Stimulated activated CD4-positive, alpha-beta T cell treated with anti-CD3 and anti-CD28 coated beads, Interleukin-4, amount 100 ng/mL, for 1 hour (primary cell): ENCODE results near the gene SH3D19.

Source experiments
- DNase-seq: peaks from one replicate; pipeline ENCODE4 v3.0.0-alpha.2; 2020

The SH3D19 gene

GRCh38 chr4:151184523-151185458 is 140.6 kb downstream of the SH3D19 start:
- no peak for DNase-seq

- DNase-seq = no peak
Measured at GRCh38 chr4:151182455-151182996, 142.9 kb downstream of the SH3D19 start.

- no peak for DNase-seq
Measured at GRCh38 chr4:151176685-151177084, 148.7 kb downstream of the SH3D19 start.

DNA sequence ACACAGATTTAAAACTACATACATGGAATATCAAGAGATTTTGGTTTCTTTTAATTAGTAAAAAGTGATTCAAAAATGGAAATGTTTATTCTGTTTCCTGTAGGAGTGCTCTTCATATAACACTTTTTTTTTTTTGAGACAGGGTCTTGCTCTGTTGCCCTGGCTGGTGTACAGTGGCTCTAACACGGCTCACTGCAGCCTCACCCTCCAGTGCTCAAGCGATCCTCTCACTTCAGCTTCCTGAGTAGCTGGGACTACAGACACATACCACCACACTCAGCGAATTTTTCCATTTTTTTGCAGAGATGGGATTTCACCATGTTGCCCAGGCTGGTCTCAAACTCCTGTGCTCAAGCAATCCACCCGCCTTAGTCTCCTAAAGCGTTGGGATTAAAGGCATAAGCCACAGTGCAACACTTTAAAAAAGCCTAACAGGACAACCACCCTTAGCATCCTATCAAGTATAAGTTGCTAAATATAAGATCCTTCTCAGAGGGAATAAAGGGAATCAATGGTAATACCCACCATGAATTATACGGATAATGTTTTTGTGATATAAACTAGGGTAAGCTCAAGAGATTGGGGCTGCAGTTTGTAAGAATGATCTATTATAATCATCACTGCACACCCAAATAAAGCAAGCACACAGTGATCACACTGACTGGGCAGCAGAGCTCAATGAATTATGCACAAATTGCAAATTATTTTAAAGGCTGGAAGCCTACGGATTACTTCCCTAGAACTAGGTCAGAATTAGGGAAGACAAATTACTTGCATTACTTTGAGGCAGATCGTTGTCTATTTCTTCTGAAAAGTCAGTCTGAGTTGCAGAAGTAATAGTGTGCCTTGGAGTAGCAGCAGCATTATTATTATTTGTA is 149.4 kb downstream of the SH3D19 start:
- DNase-seq = no peak

DNA sequence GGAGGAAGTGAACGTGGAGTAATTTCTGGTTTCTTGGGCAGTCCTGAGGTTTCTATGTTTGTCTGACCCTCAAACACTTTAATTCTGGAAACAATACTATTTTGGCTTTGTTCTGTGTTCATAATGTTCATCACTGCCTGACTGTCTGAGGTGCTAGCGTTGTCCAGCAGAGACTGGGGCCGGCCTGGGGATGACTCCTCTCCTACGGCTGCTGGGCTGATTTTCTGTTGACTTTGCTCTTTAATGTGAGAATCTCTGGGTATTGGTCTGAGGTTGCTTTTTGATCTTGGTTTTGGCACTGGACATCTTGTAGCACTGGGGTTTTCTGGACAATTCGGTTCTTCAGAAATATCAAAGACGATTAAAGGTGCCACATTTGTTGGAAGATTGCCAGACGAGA is 150.2 kb downstream of the SH3D19 start:
- DNase-seq = no peak

DNA sequence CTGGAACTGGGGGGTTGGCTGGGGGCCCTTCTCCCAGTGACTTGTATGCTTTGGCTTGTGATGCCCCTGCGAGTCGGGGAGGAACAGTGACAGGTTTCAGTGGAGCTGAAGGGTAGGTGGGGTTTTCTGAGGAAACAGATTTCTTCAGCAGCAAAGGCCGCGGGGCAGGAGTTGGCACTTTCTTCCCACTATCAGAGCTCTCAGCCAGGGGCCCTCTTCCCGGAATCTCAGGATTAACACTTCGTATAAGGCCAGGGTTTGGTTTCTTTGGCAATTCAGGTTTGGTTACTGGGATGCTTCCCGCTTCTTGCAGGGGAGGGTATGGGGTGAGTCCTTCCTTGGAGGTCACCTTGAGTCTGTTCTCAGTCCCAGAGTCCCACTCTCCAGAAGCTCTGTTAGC is 150.6 kb downstream of the SH3D19 start:
- no peak for DNase-seq

DNA sequence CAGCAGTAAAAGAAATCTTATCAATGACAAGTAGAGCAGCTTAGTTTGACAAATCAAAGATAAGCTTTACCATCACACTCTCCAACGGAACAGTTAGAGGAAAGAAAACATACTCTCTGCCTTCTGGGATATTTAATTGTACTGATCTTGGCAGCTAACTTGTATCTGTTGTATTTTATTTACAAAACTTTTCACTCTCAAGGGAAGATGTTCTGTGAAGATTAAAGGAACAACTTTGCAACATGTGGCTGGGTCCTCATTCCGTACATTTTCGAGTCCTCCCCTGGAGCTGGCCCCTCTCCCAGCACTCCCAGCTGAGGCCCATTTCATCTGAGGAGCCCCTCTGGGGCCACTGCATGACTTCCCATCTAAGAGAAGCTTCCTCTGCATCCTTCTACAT is 151.5 kb downstream of the SH3D19 start:
- DNase-seq = no peak

DNA sequence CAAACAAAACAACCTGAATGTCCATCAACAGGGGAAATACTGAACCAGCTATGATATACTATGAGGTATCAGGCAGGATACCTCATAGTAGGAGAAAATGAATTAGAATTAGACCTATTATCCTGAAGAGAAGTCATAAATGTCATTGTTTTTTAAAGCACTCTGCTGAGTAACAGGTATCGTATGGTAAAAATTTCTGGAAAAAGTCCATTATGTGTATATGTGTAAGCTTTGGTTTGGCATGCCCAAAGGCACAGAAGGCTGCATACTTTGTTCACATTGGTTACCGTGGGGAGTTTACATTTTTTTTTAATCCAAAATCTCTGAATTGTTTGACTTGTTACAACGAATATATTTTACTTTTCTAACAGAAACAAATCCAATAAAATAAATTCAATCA is 155.5 kb downstream of the SH3D19 start:
- no peak for DNase-seq

DNA sequence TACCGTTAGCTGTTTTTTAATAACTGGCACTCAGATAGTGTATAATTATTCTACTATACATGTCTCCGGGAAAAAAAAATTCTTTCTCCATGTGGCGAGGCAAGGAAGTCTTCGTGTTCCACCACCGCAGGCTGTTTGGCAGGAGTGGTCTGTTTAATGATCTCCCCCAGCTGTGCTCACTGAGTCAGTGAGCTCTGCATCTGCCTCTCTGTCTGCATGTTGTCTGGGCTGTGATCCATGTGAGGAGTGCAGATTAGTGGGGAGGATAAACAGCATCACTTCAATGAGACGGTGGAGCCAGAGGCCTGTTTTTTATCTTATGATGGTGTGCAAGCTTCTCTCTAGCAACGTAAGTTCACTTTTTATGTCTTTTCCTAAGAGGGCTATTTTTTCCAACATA is 156.2 kb downstream of the SH3D19 start:
- no peak for DNase-seq

- DNase-seq = no peak
Measured at GRCh38 chr4:151167561-151167960, 157.8 kb downstream of the SH3D19 start.

GRCh38 chr4:151166636-151167035 is 158.8 kb downstream of the SH3D19 start:
- no peak for DNase-seq

GRCh38 chr4:151165205-151166000 is 160.0 kb downstream of the SH3D19 start:
- no peak for DNase-seq

DNA sequence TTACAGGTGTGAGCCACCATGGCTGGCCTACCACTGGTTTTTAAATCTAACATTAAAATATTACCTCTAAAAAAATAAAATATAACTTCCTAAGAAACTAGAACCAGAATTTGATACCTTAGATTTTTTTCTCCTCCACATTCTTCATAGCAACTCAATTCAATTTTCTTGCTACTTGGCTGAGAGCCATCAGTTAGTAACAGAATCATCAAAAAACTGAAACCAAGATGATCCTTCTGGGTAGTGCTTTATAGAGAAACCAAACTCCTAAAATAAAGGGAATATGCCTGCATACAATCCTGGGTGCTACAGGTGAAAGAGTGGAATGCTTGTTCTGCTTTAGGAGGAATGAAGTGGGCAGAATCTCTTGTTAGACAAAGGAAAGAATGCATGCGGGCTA is 161.6 kb downstream of the SH3D19 start:
- DNase-seq = no peak

DNA sequence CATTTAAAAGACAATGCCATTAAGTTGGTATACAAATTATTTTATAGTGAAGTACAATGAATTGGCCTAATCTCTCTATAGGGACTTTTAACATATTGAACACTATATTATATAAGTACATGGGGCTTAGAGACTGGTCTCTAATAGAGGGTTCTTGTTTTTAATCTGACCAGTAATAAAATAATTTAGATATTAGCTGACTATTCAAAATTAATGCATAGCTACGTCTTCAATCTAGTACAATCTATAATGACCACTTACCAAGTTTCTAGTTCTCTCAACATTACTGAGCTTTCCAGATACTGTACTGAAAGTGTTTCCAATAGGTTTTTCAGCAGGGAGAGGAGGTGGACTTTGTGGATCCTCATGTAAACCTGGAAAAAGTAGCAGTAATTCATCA is 166.4 kb downstream of the SH3D19 start:
- DNase-seq = no peak

GRCh38 chr4:151157543-151157942 is 167.9 kb downstream of the SH3D19 start:
- DNase-seq = no peak

- DNase-seq = no peak
Measured at GRCh38 chr4:151153585-151153984, 171.8 kb downstream of the SH3D19 start.

DNA sequence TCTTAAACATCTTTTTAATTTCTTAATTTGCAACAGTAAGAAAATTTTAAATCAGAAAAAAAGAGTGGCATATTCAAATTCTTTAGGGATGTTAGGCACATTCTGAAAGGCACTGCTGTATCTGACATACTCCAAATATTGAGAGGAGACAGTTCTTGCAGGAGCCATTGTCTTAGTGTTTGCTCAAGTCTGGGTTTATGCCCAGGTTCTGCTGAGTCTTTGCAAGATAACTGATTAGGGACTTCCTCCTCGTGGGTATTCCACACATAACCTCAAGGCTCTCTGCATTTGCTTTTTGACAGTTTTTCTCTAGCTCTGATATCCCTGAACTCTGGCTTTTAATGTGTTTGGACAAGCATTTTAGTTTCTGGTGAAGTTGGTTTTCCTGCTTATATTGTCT is 173.4 kb downstream of the SH3D19 start:
- DNase-seq = no peak

DNA sequence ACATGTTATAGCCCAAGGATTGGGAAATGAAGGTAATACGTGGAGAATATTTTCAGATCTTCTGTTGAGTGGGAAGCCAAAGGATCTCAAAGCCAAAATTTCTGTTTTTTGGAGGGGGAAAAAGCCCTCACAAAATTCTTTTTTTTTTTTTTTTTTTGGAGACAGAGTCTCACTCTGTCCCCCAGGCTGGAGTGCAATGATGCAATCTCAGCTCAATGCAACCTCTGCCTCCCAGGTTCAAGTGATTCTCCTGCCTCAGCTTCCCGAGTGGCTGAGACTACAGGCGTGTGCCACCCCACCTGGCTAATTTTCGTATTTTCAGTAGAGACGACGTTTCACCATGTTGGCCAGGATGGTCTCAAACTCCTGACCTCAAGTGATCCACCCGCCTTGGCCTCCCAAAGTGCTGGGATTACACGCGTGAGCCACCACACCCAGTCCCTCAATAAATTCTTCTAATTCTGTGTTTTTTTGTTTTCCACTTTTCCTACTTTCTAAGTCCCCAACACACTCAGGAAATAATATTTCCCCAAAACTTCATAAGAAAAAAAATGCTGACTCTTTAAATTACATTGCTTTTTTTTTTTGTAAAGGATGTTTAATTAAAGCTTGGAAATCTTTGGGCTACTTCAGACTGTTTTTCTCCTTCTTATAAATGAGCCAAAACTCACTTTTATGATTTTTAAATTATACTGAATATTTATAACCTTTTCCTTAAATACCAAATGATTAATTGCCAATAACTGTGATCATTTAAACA is 174.4 kb downstream of the SH3D19 start:
- DNase-seq = no peak

DNA sequence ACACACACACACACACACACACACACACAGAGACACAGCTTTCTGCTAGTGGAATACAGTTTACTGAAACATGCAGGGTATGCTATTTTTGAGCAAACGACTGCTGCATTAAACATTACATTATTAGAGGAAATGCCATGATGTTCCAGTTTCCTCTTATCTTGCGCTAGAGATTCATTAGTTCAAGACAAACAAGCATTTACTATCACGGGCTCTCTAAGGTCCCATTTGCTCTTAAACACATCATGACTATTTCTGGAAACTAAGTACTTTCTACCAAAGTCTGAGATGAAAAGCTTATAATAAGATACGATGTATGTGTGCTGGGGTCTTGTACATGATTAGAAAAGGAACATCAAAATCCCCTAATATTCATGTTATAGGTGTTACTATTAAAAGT is 177.1 kb downstream of the SH3D19 start:
- no peak for DNase-seq

DNA sequence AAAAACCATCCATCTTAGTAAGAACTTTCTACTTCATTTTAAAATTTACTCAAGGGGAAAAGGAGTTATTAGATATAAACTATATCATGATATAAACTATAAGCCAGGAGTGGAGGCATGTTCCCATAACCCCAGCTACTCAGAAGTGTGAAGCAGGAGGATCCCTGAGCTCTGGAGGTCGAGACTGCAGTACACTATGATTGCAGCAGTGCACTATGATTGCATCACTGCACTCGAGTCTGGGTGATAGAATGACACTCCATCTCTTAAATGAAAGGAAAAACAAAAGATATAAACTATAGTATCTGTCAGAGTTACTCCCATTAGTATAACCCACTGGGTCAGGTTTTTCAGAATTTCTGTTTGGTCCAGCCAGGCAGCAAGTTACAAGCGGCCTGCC is 178.4 kb downstream of the SH3D19 start:
- no peak for DNase-seq

DNA sequence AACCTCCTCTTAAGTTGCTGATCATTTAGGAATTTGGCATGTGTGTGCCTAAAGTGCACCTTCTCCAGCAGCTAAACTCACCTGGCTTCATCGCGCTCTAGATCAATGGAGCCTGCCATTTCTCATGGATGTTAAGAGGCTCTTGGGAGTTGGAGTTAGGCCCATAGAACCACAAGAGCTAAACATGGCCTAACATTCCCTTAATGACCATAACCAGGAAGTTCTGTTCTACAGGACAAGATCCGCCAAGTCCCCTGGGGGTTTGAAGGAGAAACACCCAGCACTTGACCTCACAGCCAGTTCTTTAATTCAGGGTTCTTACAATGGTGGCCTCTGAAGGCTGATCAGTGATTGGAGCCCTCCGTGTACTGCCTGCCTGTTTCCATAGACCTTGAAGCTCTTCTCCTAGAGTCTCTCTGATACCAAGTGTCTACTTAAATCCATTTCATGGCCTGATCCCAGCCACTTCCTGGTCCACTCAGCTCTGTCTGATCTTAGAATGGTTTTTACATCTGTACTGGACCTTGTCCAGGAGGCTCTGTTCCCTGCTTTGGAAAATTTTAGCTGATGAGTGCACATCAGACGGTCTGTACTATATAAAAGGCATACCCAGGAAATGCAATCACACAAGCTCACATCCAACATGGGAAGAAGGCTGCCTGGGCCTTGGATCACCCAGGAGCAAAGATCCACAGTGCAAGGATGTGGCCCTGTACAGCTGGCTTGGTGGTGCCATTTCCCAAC is 180.9 kb downstream of the SH3D19 start:
- no peak for DNase-seq
